PC-9 (cell line): ENCODE results near the gene GPD2. TPM values are rescaled to one million over a fixed set of nuclear protein-coding genes. Genes with fewer than 3 reads are reported as not detected.

Experiments
- BruUV-seq: library from RNA; stranded (reverse); fragments of 400-500 nt; replicated peaks from 2 replicates; lab custom pipeline; 2021; lab: Mats Ljungman, UMichigan
- CTCF ChIA-PET: fragments of 300-600 bp; sonication (Branson Sonifier 250); formaldehyde crosslinking; loops from one replicate; lab custom pipeline; 2022; ENCODE audit warnings: antibody characterized with exemption; lab: Charles Lee
- POLR2A ChIA-PET: fragments of 300-600 bp; sonication (Branson Sonifier 250); formaldehyde crosslinking; loops from one replicate; lab custom pipeline; 2022; ENCODE audit warnings: antibody characterized with exemption; ENCODE audit not compliant: unreplicated experiment; lab: Charles Lee
- DNase-seq, 2 experiments: peaks; one replicate each; pipeline versions ENCODE4 v3.0.0 to v3.0.0-alpha.2; 2015 to 2022; ENCODE audit warnings: mixed read lengths in 1 of 2
- H2AFZ ChIP-seq: fragments of 200-600 bp; sonication (generic); 2 replicates; pipeline ENCODE4 v1.8.1; 2017; ENCODE audit warnings: antibody characterized with exemption
- H3F3A ChIP-seq: fragments of 200-600 bp; sonication (generic); 2 replicates; pipeline ENCODE4 v1.8.1; 2017; ENCODE audit warnings: antibody characterized with exemption, mild to moderate bottlenecking, low read depth; ENCODE audit not compliant: insufficient read depth
- H3K27ac ChIP-seq: fragments of 200-600 bp; sonication (generic); 2 replicates; pipeline ENCODE4 v1.6.1; 2016; ENCODE audit warnings: mixed run types
- H3K27me3 ChIP-seq: fragments of 200-600 bp; sonication (generic); 2 replicates; pipeline ENCODE4 v1.6.1; 2016; ENCODE audit warnings: low read depth, mixed run types; ENCODE audit not compliant: insufficient read depth
- H3K36me3 ChIP-seq: fragments of 200-600 bp; sonication (generic); 2 replicates; pipeline ENCODE4 v1.6.1; 2016; ENCODE audit warnings: low read depth, mixed run types
- H3K4me1 ChIP-seq: fragments of 200-600 bp; sonication (generic); replicated peaks from 2 replicates; pipeline ENCODE4 v1.6.1; 2016; ENCODE audit warnings: mixed run types; ENCODE audit not compliant: insufficient read depth
- H3K4me2 ChIP-seq: fragments of 200-600 bp; sonication (generic); 2 replicates; pipeline ENCODE4 v1.6.1; 2017; ENCODE audit warnings: mixed run types
- H3K4me3 ChIP-seq: fragments of 200-600 bp; sonication (generic); 2 replicates; pipeline ENCODE4 v1.6.1; 2016; ENCODE audit warnings: mixed run types
- H3K79me2 ChIP-seq: fragments of 200-600 bp; sonication (generic); 2 replicates; pipeline ENCODE4 v1.6.1; 2017; ENCODE audit warnings: low read depth, mixed run types
- H3K9me2 ChIP-seq: fragments of 200-600 bp; sonication (generic); 2 replicates; pipeline ENCODE4 v1.8.1; 2017; ENCODE audit warnings: mild to moderate bottlenecking; ENCODE audit not compliant: insufficient read depth
- H3K9me3 ChIP-seq: fragments of 200-600 bp; sonication (generic); 2 replicates; pipeline ENCODE4 v1.8.1; 2016; ENCODE audit warnings: low read depth; ENCODE audit not compliant: insufficient read depth
- H4K20me1 ChIP-seq: fragments of 200-600 bp; sonication (generic); 2 replicates; pipeline ENCODE4 v1.8.1; 2017; ENCODE audit not compliant: insufficient read depth
- EZH2 ChIP-seq: fragments of 200-600 bp; sonication (generic); IDR thresholded peaks from 2 replicates; pipeline ENCODE4 v1.8.0; 2017; ENCODE audit warnings: antibody characterized with exemption, low read depth
- intact Hi-C: fragments of 100-400 bp; cut with micrococcal nuclease; formaldehyde crosslinking; loops from one replicate; pipeline ENCODE4 v1.10.0; 2022; ENCODE audit not compliant: unreplicated experiment
- total RNA-seq: library from RNA; stranded (reverse); gene quantifications from 2 replicates; pipeline ENCODE4 v1.2.3, GENCODE V29; 2021
- TF ChIP-seq, protein P1 (sequence below): fragments of 200-600 bp; sonication (generic); conservative IDR thresholded peaks from 2 replicates; pipeline ENCODE4 v1.6.1; 2017; ENCODE audit warnings: mixed run types, antibody characterized with exemption, mild to moderate bottlenecking, moderate library complexity

Gene GPD2
- total RNA-seq, 1 experiment from 2014 or later, result 47.1 TPM

GRCh38 chr2:156465573-156465972 lies 29.4 kb downstream of the GPD2 start:
- Histone ChIP-seq H3K9me3 (no peaks in the 10 kb centered on the region), H3F3A (no peaks in the 10 kb centered on the region), H4K20me1 (no peaks in the 10 kb centered on the region), H3K9me2 (no peaks in the 10 kb centered on the region), H2AFZ (no peak overlapping the region), H3K27me3 (no peaks in the 10 kb centered on the region), H3K4me2 (no peak overlapping the region), H3K79me2 (no peaks in the 10 kb centered on the region; the same call in 1 of the 2 replicates), H3K4me1 (no peaks in the 10 kb centered on the region), H3K27ac (no peak overlapping the region), H3K4me3 (no peak overlapping the region), H3K36me3 (no peaks in the 10 kb centered on the region)
- TF ChIP-seq EZH2, result no peak
- TF ChIP-seq, protein P1, sequence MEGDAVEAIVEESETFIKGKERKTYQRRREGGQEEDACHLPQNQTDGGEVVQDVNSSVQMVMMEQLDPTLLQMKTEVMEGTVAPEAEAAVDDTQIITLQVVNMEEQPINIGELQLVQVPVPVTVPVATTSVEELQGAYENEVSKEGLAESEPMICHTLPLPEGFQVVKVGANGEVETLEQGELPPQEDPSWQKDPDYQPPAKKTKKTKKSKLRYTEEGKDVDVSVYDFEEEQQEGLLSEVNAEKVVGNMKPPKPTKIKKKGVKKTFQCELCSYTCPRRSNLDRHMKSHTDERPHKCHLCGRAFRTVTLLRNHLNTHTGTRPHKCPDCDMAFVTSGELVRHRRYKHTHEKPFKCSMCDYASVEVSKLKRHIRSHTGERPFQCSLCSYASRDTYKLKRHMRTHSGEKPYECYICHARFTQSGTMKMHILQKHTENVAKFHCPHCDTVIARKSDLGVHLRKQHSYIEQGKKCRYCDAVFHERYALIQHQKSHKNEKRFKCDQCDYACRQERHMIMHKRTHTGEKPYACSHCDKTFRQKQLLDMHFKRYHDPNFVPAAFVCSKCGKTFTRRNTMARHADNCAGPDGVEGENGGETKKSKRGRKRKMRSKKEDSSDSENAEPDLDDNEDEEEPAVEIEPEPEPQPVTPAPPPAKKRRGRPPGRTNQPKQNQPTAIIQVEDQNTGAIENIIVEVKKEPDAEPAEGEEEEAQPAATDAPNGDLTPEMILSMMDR, result no peak
- POLR2A ChIA-PET, result no interaction called here
- no TSS peak for BruUV-seq
- intact Hi-C loops, result no loop called here
- CTCF ChIA-PET, result interaction anchor here (0.6 kb wide), 1 partner anchor 12 kb away, joined by 5 read pairs; no protein-coding TSS in a partner anchor
- DNase-seq, result no peak

DNA sequence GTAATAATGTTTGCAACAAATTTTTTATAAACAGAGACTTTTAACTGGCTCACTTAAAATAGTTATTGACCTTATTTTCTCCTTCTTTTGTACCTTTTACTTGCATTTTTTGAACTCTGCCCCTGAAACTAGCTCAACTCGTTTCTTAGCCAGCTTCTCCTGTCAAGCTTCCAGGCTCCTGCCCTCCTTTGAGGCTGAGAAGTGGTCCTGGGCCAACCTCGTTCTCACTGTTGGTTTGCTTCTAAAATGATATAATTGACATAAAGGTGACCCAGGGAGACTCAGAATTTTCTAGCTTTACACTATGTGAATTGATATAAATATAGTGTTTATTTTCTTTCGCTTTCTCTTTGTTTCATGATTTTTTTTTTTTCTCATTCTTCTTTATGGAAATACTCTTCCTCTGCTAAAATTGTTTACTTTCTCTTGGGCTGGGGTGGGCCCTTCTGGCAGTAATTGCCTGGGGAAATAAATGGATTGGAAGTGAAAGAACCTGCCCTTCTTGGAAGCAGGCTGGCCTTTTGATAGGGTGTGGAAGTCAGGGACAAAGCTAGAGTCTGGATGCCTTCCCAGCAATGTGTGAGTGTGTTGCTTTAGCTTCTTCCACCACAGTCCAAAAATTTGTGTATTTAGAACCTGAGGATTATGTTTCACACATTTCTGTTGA lies 30.7 kb downstream of the GPD2 start:
- no peaks in the 10 kb centered on the region for H3K9me2 ChIP-seq
- no peak overlapping the region for H3K4me3 ChIP-seq
- intact Hi-C loops, result loop anchor here (2.0 kb wide), 1 partner anchor 30 kb away; the partner anchor contains the start of gene GPD2
- no peak overlapping the region for H3K27ac ChIP-seq
- H2AFZ ChIP-seq, result no peak overlapping the region
- H3K4me1 ChIP-seq, result no peaks in the 10 kb centered on the region
- peak overlapping the region; percentile 38 for H3K4me2 ChIP-seq
- H3K36me3 ChIP-seq, result no peaks in the 10 kb centered on the region
- H3K79me2 ChIP-seq, result no peaks in the 10 kb centered on the region; the same call in 1 of the 2 replicates
- H4K20me1 ChIP-seq, result no peaks in the 10 kb centered on the region
- H3K27me3 ChIP-seq, result no peaks in the 10 kb centered on the region
- POLR2A ChIA-PET, result interaction anchor here (0.6 kb wide), 1 partner anchor 124 kb away, joined by 7 read pairs; no protein-coding TSS in a partner anchor
- no TSS peak for BruUV-seq
- no peaks in the 10 kb centered on the region for H3F3A ChIP-seq
- CTCF ChIA-PET, result no interaction called here
- peak in 1 of 2 experiments; percentile 27 for DNase-seq
- H3K9me3 ChIP-seq, result no peaks in the 10 kb centered on the region
- TF ChIP-seq EZH2, result no peak
- TF ChIP-seq, protein P1, result no peak

- Histone ChIP-seq H3K4me2 (no peak overlapping the region), H3K27me3 (no peaks in the 10 kb centered on the region), H3K9me3 (no peaks in the 10 kb centered on the region), H3K36me3 (no peaks in the 10 kb centered on the region), H3F3A (no peaks in the 10 kb centered on the region), H4K20me1 (no peaks in the 10 kb centered on the region), H3K4me1 (no peaks in the 10 kb centered on the region), H3K4me3 (no peak overlapping the region), H2AFZ (no peak overlapping the region), H3K9me2 (no peaks in the 10 kb centered on the region), H3K27ac (no peak overlapping the region), H3K79me2 (no peaks in the 10 kb centered on the region; the same call in 1 of the 2 replicates)
- intact Hi-C loops, result no loop called here
- DNase-seq, result no peak
- CTCF ChIA-PET, result no interaction called here
- TF ChIP-seq EZH2, result no peak
- TF ChIP-seq, protein P1, result no peak
- BruUV-seq, result no TSS peak
- POLR2A ChIA-PET, result no interaction called here
These were observed 34.9 kb downstream of the GPD2 start for GRCh38 chr2:156470975-156471583.
